OCI-LY3 (cell line): ENCODE data around the gene TENM4.

Source experiments
- H2AFZ ChIP-seq: fragments of 200-600, 300-600 bp; shearing (Covaris generic); 2 replicates; pipeline ENCODE4 v1.6.0; 2014; ENCODE audit warnings: antibody characterized with exemption, low read depth, low read length
- H3K27ac ChIP-seq: fragments of 200-600, 300-600 bp; sonication (generic); 2 replicates; pipeline ENCODE4 v1.5.1; 2014; ENCODE audit warnings: mild to moderate bottlenecking, low read length, moderate library complexity, mixed read lengths
- H3K27me3 ChIP-seq: fragments of 200-600, 300-600 bp; sonication (generic); 2 replicates; pipeline ENCODE4 v1.6.1; 2014; ENCODE audit warnings: low read depth, low read length, mixed read lengths
- H3K36me3 ChIP-seq: fragments of 200-600, 300-600 bp; sonication (generic); replicated peaks from 2 replicates; pipeline ENCODE3; 2014; ENCODE audit warnings: low read depth, low read length, mixed read lengths
- H3K4me1 ChIP-seq: fragments of 300-600, 200-600 bp; sonication (generic); 2 replicates; pipeline ENCODE4 v1.6.1; 2014; ENCODE audit warnings: low read length, mixed read lengths
- H3K4me2 ChIP-seq: fragments of 200-600, 300-600 bp; sonication (generic); 2 replicates; pipeline ENCODE4 v1.6.1; 2014; ENCODE audit warnings: low read length, mixed read lengths
- H3K4me3 ChIP-seq: fragments of 300-600, 200-600 bp; sonication (generic); 2 replicates; pipeline ENCODE4 v1.5.1; 2014; ENCODE audit warnings: antibody characterized with exemption, mild to moderate bottlenecking, low read length, moderate library complexity
- H3K79me2 ChIP-seq: fragments of 300-600, 200-600 bp; shearing (Covaris generic); 2 replicates; pipeline ENCODE4 v1.6.1; 2014; ENCODE audit warnings: mild to moderate bottlenecking, low read length, mixed read lengths
- H3K9ac ChIP-seq: fragments of 300-600, 200-600 bp; shearing (Covaris generic); 2 replicates; pipeline ENCODE4 v1.6.0; 2014; ENCODE audit warnings: mild to moderate bottlenecking, low read length, moderate library complexity
- H3K9me3 ChIP-seq: fragments of 200-600, 300-600 bp; shearing (Covaris generic); 2 replicates; pipeline ENCODE4 v1.6.1; 2014; ENCODE audit warnings: low read length, mixed read lengths; ENCODE audit not compliant: insufficient read depth
- H4K20me1 ChIP-seq: fragments of 200-600, 300-600 bp; sonication (generic); 2 replicates; pipeline ENCODE4 v1.6.1; 2016; ENCODE audit warnings: low read length, mixed read lengths; ENCODE audit not compliant: insufficient read depth
- EZH2phosphoT487 ChIP-seq: fragments of 200-600 bp; shearing (Covaris generic); IDR thresholded peaks from 2 replicates; pipeline ENCODE4 v1.6.1; 2018; ENCODE audit warnings: antibody characterized with exemption, mixed run types, low read depth
- TF ChIP-seq, protein P1 (sequence below): fragments of 200-600, 300-600 bp; sonication (generic); IDR thresholded peaks from 2 replicates; pipeline ENCODE4 v1.5.1; 2014; ENCODE audit warnings: antibody characterized with exemption, low read length, low read depth

TENM4 gene

DNA sequence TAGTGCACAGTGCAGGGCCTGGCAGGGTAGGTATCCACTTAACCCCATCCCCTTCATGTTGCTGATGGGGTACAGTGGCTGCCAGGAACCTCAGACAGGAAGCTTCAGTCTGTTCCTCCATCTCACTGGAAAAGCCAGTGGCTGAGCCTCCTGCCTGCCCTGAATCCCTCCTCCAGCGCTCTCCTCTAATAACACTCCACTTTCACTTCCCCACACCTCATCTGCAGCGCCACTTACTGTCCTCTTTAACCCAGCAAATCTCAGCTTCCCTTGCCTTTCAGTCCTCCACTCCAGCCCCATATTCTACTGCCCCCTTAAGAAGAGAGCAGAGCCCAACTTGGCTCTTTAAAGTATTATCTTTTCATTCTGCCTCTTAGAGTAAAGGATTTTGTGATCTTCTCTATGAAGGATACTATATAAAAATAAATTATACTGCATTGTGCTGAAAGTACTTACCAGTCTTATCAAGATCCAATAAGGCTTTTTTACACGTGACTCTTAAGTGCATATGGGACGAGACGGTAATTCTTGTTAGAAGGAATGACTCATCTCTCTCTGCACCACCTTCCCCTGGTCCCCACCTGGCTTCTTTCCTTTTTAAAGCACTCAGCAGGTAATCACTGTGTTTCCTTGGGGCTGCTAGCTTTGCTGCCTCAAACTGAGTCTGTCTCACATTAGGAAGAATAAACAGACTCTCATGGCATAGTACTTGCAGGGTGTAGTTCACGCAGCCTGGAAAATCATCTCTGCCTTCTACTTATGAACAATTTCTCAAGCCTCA, 628.1 kb downstream of the TENM4 start:
- H3K9ac ChIP-seq: no peak overlapping the region
- no peak overlapping the region for H3K27ac ChIP-seq
- no peak overlapping the region for H3K4me3 ChIP-seq

DNA sequence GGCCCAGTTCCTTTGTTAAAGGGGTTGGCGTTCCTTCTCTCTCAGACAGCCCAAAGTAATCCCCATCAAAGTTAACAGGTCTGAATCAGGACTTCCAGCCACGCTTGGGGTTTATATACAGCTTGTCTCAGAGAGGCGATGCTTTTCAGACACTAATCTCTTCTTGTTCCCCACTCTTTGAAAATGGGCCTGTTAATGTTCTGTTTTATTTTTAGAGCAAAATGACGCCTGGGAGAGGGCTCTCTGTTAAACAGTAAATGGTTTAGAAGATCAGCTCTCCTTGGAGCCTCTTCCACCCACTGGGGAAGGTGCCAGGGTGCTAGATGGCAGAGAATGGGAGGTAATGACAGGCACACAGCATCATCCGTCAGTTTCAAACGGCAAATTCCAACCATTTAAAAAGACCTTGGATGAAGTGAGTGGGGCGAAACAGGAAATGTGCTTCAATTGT, 630.2 kb downstream of the TENM4 start:
- no peak overlapping the region for H2AFZ ChIP-seq
- no peak overlapping the region for H3K4me3 ChIP-seq
- H3K9me3 ChIP-seq: no peaks in the 10 kb centered on the region
- no peak overlapping the region for H3K4me2 ChIP-seq
- no peak for TF ChIP-seq EZH2phosphoT487
- TF ChIP-seq, protein P1, sequence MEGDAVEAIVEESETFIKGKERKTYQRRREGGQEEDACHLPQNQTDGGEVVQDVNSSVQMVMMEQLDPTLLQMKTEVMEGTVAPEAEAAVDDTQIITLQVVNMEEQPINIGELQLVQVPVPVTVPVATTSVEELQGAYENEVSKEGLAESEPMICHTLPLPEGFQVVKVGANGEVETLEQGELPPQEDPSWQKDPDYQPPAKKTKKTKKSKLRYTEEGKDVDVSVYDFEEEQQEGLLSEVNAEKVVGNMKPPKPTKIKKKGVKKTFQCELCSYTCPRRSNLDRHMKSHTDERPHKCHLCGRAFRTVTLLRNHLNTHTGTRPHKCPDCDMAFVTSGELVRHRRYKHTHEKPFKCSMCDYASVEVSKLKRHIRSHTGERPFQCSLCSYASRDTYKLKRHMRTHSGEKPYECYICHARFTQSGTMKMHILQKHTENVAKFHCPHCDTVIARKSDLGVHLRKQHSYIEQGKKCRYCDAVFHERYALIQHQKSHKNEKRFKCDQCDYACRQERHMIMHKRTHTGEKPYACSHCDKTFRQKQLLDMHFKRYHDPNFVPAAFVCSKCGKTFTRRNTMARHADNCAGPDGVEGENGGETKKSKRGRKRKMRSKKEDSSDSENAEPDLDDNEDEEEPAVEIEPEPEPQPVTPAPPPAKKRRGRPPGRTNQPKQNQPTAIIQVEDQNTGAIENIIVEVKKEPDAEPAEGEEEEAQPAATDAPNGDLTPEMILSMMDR: no peak
- H3K27ac ChIP-seq: no peak overlapping the region
- no peaks in the 10 kb centered on the region for H3K36me3 ChIP-seq
- H4K20me1 ChIP-seq: no peaks in the 10 kb centered on the region
- no peaks in the 10 kb centered on the region for H3K27me3 ChIP-seq
- peaks cover 13% of the 10 kb centered on the region; the same call in 1 of the 2 replicates for H3K4me1 ChIP-seq
- no peaks in the 10 kb centered on the region for H3K79me2 ChIP-seq
- H3K9ac ChIP-seq: no peak overlapping the region

More for the DNA sequence above, 628.1 kb downstream of the TENM4 start:
- no peaks in the 10 kb centered on the region for H3K9me3 ChIP-seq
- no peaks in the 10 kb centered on the region for H3K36me3 ChIP-seq
- no peaks in the 10 kb centered on the region for H3K27me3 ChIP-seq
- H4K20me1 ChIP-seq: no peaks in the 10 kb centered on the region
- no peak overlapping the region for H2AFZ ChIP-seq
- no peak for TF ChIP-seq EZH2phosphoT487
- TF ChIP-seq, protein P1: peak; percentile 28; the same call in 1 of the 2 replicates
- no peak overlapping the region for H3K4me2 ChIP-seq
- no peaks in the 10 kb centered on the region for H3K79me2 ChIP-seq
- H3K4me1 ChIP-seq: peaks cover 6% of the 10 kb centered on the region; the same call in 1 of the 2 replicates

DNA sequence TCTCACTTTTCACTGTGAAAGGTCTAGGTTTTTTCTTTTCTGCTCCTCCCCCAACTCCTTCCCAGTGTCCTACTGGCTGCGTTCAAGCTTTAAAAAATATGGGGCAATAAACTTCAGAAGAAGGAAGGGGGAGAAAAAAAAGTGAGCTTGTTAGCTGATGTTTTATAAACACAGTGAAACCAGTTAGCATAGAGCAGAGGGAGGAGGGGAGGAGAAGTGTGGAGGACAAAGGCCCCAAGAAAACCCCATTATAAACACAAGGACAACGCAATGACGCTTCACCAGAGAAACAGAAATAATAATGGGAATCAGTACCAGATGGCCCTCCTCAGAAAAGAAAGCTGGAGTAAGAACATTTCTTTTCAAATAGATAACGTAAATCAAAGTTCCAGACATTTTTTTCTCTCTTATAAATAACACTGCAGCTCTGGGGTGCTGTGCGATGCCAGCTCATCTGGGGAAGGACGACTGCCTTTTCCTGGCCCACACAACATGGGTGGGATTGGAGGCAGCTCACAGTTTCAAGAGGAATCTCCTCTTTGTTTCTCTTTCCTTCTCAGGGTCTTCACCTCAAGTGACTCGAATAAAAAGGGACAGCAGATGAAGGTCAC, 630.8 kb downstream of the TENM4 start:
- no peak overlapping the region for H3K4me2 ChIP-seq
- H3K27me3 ChIP-seq: no peaks in the 10 kb centered on the region
- H3K4me1 ChIP-seq: peaks cover 13% of the 10 kb centered on the region; the same call in 1 of the 2 replicates
- no peak overlapping the region for H3K4me3 ChIP-seq
- H4K20me1 ChIP-seq: no peaks in the 10 kb centered on the region
- H3K79me2 ChIP-seq: no peaks in the 10 kb centered on the region
- no peak overlapping the region for H2AFZ ChIP-seq
- H3K9me3 ChIP-seq: no peaks in the 10 kb centered on the region
- H3K9ac ChIP-seq: no peak overlapping the region
- no peak for TF ChIP-seq EZH2phosphoT487
- TF ChIP-seq, protein P1: no peak
- no peaks in the 10 kb centered on the region for H3K36me3 ChIP-seq
- H3K27ac ChIP-seq: no peak overlapping the region

DNA sequence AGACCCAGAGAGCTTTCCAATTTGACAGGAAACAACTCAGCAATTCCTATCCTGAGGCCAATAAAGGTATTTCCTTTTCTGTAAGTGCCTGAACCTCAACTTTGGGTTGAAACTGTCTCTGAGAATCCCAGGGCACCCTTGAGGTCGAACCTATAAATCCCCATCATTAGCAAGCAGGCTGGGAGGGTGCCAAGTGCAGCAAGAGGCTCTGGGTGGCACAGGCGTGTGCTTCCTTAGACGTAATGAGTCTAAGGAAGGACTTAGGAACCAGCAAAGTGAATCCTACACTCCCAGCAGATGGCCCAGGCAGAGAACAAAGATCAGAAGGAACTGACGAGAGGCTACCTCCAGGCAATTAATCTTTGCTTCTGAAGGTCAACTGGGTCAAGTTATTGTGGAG, 631.9 kb downstream of the TENM4 start:
- no peaks in the 10 kb centered on the region for H4K20me1 ChIP-seq
- no peaks in the 10 kb centered on the region for H3K9me3 ChIP-seq
- H3K27me3 ChIP-seq: no peaks in the 10 kb centered on the region
- H3K4me3 ChIP-seq: no peak overlapping the region
- H3K4me2 ChIP-seq: no peak overlapping the region
- no peaks in the 10 kb centered on the region for H3K79me2 ChIP-seq
- peaks cover 13% of the 10 kb centered on the region; the same call in 1 of the 2 replicates for H3K4me1 ChIP-seq
- H3K27ac ChIP-seq: no peak overlapping the region
- no peaks in the 10 kb centered on the region for H3K36me3 ChIP-seq
- TF ChIP-seq EZH2phosphoT487: no peak
- TF ChIP-seq, protein P1: no peak
- H3K9ac ChIP-seq: no peak overlapping the region
- no peak overlapping the region for H2AFZ ChIP-seq
